HG03066 (cell line): ENCODE measurements around the gene MTO1.
"Not testable (repeated sequence)": the region's sequence is repeated elsewhere in the genome, so short reads cannot be mapped to it uniquely, and the experiment has no call there.

Source experiments
- ATAC-seq: cut with Tn5 transposase; IDR thresholded peaks from one replicate; pipeline ENCODE4 v1.9.1; 2021; ENCODE audit warnings: low read depth; ENCODE audit not compliant: unreplicated experiment

The MTO1 gene

DNA sequence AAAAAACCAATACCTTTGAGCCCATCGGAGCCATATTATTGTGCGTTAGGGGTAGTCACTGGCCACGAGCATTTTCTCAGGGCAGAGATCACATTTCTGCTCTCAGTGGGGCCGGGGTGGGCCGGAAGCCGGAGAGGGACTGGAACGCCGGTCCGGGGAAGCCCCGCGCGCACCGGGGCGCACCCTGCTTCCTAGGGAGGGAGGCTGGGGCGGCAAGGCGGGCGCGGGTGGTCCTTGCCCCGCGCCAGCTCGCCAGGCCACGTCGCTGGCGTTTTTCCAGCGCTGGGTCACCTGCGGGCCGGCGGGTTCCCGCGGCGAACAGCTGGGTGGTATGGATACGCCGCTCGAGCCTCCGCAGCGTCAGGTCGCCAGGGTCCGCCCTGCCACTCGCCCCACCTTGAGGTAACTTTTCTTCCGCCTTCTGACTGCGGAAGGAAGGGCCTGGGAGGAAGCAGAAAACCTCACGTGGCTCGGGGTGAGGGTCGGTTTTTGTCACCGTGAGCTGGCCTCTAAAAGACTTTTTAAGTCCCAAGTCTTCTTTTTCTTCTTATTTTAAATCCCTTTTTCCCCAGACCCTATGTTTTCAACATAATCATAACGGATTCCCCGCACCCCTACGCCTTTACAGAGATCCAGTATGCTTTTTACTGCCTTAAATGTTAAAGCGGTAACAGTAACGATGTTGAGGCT lies 62.0 kb downstream of the MTO1 start:
- peak; percentile 41 for ATAC-seq

DNA sequence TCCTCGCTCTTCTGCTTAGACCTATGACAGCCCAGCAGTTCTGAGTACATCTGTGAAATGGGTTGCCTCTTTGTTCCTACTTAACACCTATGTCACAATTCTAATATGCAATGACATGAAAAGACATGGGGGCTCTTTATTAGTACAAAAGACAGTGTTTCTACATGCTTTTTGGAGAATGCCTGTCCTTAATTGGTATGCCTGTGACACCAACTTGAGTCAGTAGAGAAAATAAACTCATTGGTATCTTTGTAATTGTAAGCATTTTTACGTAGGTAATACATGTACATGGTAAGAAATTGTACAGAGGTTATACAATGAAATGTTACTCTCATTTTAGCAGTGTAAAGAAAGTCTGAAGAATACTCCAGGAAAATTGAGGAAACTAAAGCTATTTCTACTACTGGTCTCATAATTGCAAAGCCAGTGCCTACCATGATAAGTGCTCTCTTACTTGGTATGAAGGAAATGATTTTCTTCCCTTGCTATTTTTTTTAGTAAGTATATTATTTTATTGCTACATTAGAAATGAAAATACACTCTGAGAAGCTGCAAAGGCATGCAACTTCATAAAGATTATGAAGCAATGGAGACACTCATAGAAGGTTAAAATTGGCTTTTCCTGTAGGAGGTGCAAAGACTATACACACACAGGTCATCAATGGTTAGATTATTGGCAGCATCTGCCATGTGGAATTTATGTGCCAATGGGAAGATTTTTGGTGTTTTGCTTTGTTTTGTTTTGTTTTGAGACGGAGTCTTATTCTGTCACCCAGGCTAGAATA lies 64.2 kb downstream of the MTO1 start:
- no peak for ATAC-seq

DNA sequence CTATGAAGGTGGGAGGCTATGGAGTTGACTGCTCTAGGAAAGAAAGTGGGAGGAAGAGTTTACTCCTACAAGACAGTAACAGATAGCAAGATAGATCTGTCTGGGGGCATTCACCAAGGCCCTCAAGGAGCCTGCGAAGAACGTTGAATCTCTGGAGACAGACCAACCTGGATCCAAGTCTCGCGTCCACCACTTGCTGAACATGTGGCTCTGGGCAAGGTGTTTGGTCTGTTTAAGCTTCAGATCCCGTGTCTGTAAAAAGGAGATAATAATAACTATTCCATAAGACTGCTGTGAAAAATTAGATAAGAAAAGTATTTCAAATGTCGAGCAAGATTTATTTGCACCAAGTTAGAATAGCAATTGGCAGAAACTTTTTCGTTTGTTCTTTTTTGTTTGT lies 67.4 kb downstream of the MTO1 start:
- no peak for ATAC-seq

DNA sequence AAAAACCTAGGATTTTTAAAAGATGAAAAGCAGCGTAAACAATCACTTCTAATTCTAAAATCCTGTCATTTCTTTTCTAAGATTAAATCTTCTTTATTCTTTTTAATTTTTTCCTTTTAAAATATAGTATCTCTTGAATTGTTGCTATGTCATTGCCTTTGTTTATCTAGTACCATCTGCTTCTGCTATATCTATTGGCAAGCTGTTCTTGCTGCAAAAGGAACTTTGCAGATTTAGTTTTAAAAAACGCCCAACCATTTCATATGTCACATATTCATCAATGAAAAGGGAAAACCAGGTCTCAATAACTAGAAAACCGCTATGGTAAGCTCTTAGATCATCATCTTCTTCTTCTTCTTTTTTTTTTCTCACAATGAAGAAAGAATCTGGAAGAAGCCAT lies 70.8 kb downstream of the MTO1 start:
- ATAC-seq: no peak

DNA sequence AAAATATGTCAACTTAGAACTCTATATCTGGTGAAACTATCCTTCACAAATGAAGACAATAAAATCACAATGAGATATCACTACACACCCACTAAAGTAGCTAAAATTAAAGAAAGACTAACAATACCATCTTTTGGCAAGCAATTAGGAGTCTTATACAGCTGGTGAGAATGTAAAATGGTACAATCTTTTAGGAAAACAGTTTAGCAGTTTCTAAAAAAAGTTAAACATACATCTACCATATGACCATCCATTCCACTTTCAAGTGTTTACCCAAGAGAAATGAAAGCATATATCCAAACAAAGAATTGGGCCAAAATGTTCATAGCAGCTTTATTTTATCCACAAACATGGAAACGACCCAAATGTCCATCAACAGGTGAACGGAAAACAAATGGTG lies 73.1 kb downstream of the MTO1 start:
- no peak for ATAC-seq

DNA sequence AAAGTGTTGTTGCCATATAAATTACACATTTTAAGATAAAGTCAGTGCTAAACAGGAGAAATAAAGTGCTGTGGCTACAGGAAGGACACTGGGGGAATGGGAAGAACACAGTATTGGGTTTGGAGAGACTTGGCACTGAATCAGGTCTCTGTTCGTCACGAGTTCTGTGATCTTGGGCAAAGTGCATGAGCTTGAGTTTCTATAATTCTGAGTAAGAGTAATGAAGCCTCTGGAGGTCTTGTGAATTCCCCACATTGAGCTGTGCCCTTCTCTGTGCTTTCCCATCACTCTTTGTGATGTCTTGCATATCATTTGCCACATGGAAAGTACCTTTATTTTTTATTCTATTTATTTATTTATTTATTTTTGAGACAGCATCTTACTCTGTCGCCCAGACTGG lies 76.1 kb downstream of the MTO1 start:
- no peak for ATAC-seq

DNA sequence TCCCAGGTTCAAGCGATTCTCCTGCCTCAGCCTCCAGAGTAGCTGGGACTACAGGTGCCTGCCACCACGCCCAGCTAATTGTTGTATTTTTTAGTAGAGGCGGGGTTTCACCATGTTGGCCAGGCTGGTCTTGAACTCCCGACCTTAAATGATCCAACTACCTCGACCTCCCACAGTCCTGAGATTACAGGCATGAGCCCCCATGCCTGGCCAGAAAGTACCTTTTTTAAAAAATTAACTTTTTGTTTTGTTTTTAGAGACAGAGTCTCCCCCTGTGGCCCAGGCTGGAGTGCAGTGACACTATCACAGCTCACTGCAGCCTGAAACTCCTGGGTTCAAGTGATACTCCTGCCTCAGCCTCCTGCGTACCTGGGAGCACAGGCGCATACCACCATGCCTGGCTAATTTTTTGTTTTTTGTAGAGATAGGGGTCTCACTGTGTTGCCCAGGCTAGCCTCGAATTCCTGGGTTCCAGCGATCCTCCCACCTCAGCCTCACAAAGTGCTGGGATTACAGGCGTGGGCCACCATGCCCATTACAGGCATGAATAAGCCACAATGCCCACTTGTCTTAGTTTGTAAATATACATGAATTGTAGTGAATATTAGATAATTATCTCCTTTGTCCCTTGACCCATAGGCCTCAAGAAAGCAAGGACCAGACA lies 76.7 kb downstream of the MTO1 start:
- ATAC-seq: no peak

DNA sequence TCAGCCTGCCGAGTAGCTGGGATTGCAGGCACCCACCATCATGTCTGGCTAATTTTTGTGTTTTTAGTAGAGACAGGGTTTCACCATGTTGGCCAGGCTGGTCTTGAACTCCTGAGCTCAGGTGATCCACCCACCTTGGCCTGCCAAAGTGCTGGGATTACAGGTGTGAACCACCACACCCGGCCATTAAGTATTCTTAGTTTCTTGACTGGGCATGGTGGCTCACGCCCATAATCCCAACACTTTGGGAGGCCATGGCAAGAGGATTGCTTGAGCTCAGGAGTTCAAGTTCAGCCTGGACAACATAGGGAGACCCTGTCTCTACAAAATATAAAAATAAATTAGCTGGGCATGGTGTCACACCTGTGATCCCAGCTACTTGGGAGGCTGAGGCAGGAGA lies 80.9 kb downstream of the MTO1 start:
- ATAC-seq: not testable (repeated sequence)

DNA sequence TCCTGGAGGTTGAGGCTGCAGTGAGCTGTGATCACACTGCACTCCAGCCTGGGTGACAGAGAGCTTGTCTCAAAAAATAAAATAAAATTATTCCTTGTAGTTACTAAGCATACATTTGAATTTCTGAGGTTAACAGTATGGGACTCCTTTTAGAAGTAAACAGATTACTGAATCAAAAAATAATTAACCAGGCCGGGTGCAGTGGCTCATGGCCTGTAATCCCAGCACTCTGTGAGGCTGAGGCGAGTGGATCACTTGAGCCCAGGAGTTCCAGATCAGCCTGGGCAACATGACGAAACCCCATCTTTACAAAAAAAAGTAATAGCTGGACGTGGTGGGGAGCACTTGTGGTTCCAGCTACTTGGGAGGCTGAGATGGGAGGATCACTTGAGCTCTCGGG lies 81.4 kb downstream of the MTO1 start:
- ATAC-seq: no peak

DNA sequence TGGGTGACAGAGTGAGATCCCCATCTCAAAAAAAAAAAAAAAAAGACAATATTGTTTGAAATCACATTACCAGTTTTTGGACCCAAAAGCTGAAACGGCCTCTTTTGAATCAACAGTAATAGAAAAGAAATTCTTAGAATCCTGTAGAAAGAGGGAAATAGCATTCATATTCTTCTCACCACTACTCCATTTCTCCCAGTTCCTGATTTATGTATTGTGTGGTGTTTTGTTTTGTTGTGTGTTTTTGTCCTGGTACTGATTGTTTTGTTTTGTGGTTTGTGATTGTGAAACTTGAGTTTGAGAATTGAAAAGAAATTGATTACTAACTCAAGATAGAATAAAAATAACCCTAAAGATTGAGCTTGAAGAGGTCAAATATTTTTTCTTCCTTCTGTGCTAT lies 85.5 kb downstream of the MTO1 start:
- ATAC-seq: no peak

DNA sequence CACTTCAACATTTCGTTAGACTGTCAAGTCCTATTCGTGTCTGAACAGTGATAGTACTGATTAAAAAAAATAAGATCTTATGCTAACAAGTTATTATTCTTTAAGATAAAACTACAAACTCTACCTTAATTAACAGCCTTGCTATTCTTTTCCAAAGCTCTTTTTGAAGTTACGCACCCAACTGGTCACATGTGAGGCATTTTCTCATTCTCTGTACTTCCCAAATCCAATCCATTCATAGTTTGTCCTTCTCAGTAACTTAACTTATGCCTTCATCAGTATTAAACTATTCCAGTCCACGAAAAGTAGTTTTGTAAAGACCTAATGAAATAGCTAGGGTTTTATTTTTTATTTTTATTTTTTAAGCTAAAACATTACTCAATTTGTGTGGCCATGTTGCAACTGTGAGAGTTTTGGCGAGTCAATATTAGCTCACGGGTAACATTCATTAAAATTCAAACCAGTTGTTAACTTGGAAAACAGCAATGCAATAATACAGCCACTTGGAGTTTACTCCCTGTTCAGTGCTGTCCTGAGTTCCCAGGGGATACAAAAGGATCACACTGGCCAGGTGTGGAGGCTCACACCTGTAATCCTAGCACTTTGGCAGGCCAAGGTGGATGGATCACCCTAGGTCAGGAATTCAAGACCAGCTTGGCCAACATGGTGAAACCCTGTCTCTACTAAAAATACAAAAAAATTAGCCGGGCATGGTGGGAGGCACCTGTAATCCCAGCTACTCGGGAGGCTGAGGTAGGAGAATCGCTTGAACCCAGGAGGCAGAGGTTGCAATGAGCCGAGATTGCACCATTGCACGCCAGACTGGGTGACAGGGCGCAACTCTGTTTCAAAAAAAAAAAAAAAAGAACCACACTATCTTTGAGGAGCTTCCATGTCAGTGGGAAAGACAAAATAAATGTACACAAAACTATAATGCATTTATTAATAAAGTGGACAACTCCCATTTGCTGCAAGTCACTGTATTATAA lies 87.2 kb downstream of the MTO1 start:
- no peak for ATAC-seq

DNA sequence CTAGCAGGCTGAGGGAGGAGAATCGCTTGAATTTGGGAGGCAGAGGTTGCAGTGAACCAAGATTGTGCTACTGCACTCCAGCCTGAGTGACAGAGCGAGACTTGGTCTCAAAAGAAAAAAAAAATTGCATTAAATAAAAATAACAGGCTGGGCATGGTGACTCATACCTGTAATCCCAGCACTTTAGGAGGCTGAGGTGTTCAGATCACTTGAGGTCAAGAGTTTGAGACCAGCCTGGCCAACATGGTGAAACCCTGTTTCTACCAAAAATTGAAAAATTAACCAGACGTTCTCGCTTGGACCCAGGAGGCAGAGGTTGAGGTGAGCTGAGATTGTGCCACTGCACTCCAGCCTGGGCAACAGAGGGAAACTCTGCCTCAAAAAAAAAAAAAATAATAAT lies 89.6 kb downstream of the MTO1 start:
- not testable (repeated sequence) for ATAC-seq

DNA sequence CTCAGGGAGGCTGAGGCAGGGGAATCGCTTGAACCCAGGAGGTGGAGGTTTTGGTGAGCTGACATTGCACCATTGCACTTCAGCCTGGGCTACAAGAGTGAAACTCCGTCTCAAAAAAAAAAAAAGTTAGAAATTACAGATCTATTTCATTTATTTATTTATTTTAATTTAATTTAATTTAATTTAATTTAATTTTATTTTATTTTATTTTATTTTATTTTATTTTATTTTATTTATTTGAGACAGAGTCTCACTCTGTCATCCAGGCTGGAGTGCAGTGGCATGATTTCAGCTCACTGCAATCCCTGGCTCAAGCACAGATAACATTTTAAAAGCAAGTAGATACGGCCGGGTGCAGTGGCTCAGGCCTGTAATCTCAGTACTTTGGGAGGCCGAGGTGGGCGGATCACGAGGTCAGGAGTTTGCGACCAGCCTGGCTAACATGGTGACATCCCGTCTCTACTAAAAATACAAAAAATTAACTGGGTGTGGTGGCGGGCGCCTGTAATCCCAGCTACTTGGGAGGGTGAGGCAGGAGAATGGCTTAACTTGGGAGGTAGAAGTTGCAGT lies 93.9 kb downstream of the MTO1 start:
- not testable (repeated sequence) for ATAC-seq

DNA sequence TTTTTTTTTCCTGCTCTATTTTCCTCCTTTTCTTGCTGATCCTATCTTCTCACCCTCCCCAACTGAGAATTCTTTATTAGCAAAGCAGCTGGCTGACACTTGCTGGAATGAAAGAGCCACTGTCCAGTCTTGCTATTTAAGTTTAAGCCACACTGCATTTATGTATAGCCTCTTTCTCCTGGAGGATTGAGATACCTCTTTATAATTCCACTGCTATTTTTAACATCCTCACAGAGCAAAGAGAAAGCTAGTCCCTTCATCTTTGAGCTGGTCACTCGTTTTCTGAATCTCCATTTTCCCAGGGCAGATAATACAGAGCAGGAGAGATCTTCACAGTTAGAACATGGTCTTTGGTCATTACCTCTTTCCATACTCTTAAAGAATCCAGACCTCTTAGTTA lies 95.3 kb downstream of the MTO1 start:
- no peak for ATAC-seq
